SU-DHL-6 (cell line): ENCODE data around the gene MSL3B.

ENCODE experiments used
- H2AFZ ChIP-seq: fragments of 200-600 bp; sonication (generic); 2 replicates; pipeline ENCODE4 v1.6.1; 2014; ENCODE audit warnings: low read depth, mild to moderate bottlenecking, moderate library complexity, mixed read lengths, antibody characterized with exemption, low read length; ENCODE audit not compliant: severe bottlenecking
- H3F3A ChIP-seq: fragments of 200-600 bp; shearing (Covaris generic); 2 replicates; pipeline ENCODE4 v1.6.0; 2016; ENCODE audit warnings: antibody characterized with exemption, mild to moderate bottlenecking; ENCODE audit not compliant: insufficient read depth
- H3K27ac ChIP-seq: fragments of 200-600 bp; sonication (generic); 2 replicates; pipeline ENCODE4 v1.5.1; 2016; ENCODE audit warnings: low read depth, mild to moderate bottlenecking, low read length, moderate library complexity, mixed read lengths
- H3K27me3 ChIP-seq: fragments of 200-600 bp; sonication (generic), shearing (Covaris generic); 2 replicates; pipeline ENCODE4 v1.6.0; 2014; ENCODE audit warnings: mild to moderate bottlenecking, low read length
- H3K36me3 ChIP-seq: fragments of 200-600 bp; sonication (generic); 2 replicates; pipeline ENCODE4 v1.6.1; 2014; ENCODE audit warnings: mild to moderate bottlenecking, low read length, mixed read lengths
- H3K4me2 ChIP-seq: fragments of 300-600, 200-600 bp; shearing (Covaris generic), sonication (generic); 2 replicates; pipeline ENCODE4 v1.6.0; 2014; ENCODE audit warnings: low read length, low read depth, mild to moderate bottlenecking; ENCODE audit not compliant: poor library complexity, severe bottlenecking
- H3K4me3 ChIP-seq: fragments of 200-600 bp; sonication (generic); 2 replicates; pipeline ENCODE4 v1.5.1; 2014; ENCODE audit warnings: antibody characterized with exemption, low read length, mild to moderate bottlenecking, mixed read lengths; ENCODE audit not compliant: insufficient read depth, poor library complexity, severe bottlenecking
- H3K79me2 ChIP-seq: fragments of 200-600 bp; sonication (generic); 2 replicates; pipeline ENCODE4 v1.6.1; 2014; ENCODE audit warnings: mild to moderate bottlenecking, low read length, moderate library complexity; ENCODE audit not compliant: insufficient read depth
- H3K9ac ChIP-seq: fragments of 200-600 bp; sonication (generic); 2 replicates; pipeline ENCODE4 v1.7.0; 2014; ENCODE audit warnings: mild to moderate bottlenecking, low read length
- H3K9me2 ChIP-seq: fragments of 200-600 bp; sonication (generic); replicated peaks from 2 replicates; pipeline ENCODE4 v1.6.1; 2014; ENCODE audit warnings: low read length; ENCODE audit not compliant: insufficient read depth
- H3K9me3 ChIP-seq: fragments of 200-600 bp; sonication (generic); 2 replicates; pipeline ENCODE4 v1.6.1; 2014; ENCODE audit warnings: low read length, mixed read lengths; ENCODE audit not compliant: insufficient read depth
- H4K20me1 ChIP-seq: fragments of 200-600 bp; sonication (generic); 2 replicates; pipeline ENCODE4 v1.6.1; 2014; ENCODE audit warnings: low read depth, mild to moderate bottlenecking, antibody characterized with exemption, low read length, moderate library complexity, mixed read lengths
- EZH2phosphoT487 ChIP-seq: fragments of 200-600 bp; sonication (generic), shearing (Covaris generic); conservative IDR thresholded peaks from 2 replicates; pipeline ENCODE4 v1.6.1; 2018; ENCODE audit warnings: mild to moderate bottlenecking, antibody characterized with exemption, low read length, moderate library complexity, mixed read lengths
- TF ChIP-seq, protein P1 (sequence below): fragments of 200-600 bp; sonication (generic); IDR thresholded peaks from one replicate; pipeline ENCODE4 v1.5.1; 2017; ENCODE audit warnings: antibody characterized with exemption, mild to moderate bottlenecking, low read length, moderate library complexity; ENCODE audit not compliant: insufficient read depth, poor library complexity, severe bottlenecking

The MSL3B gene

GRCh38 chr2:233829193-233830110 lies 38.7 kb downstream of the MSL3B start:
- no peak overlapping the region for H3K4me2 ChIP-seq
- no peaks in the 10 kb centered on the region for H3K9me2 ChIP-seq
- H3F3A ChIP-seq: peaks cover 32% of the 10 kb centered on the region
- H2AFZ ChIP-seq: no peak overlapping the region
- no peak overlapping the region for H3K9ac ChIP-seq
- no peaks in the 10 kb centered on the region for H3K79me2 ChIP-seq
- H4K20me1 ChIP-seq: no peaks in the 10 kb centered on the region
- TF ChIP-seq, protein P1, sequence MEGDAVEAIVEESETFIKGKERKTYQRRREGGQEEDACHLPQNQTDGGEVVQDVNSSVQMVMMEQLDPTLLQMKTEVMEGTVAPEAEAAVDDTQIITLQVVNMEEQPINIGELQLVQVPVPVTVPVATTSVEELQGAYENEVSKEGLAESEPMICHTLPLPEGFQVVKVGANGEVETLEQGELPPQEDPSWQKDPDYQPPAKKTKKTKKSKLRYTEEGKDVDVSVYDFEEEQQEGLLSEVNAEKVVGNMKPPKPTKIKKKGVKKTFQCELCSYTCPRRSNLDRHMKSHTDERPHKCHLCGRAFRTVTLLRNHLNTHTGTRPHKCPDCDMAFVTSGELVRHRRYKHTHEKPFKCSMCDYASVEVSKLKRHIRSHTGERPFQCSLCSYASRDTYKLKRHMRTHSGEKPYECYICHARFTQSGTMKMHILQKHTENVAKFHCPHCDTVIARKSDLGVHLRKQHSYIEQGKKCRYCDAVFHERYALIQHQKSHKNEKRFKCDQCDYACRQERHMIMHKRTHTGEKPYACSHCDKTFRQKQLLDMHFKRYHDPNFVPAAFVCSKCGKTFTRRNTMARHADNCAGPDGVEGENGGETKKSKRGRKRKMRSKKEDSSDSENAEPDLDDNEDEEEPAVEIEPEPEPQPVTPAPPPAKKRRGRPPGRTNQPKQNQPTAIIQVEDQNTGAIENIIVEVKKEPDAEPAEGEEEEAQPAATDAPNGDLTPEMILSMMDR: no peak
- no peaks in the 10 kb centered on the region for H3K27me3 ChIP-seq
- H3K27ac ChIP-seq: no peak overlapping the region
- no peaks in the 10 kb centered on the region for H3K9me3 ChIP-seq
- H3K36me3 ChIP-seq: no peaks in the 10 kb centered on the region
- no peak overlapping the region for H3K4me3 ChIP-seq

DNA sequence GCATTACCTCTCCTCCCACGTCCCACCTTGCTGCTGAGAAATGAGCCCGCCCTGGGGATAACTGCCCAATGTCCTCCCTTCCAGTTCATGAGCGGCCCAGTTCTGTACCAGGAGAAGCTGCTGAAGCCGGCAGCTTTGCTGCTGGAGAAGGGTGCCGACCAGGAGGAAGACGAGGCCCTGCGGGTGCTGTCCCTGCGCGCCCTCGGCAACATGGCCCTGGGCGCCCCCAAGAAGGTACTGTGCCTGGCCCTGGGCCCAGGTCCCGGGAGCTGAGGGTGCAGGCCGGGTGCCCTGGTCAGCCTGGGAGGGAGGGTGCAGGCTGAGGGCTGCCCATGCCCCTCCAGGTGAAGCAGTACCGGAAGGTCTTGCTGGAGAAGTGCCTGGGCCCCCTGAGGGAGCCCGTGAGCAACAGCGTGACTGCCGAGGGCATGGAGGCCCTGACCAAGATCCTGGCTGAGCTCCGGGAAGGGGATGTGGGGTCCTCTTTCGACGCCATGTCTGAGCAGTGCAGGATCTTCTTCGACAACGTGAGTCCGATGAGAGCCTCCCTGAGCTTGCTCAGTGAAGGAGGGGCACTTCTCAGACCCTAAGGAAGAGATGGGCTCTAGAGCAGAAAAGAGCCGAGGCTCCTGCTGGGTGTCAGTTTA lies 39.5 kb downstream of the MSL3B start:
- Histone ChIP-seq H3K27me3 (no peaks in the 10 kb centered on the region), H3K9ac (no peak overlapping the region), H2AFZ (no peak overlapping the region), H3K79me2 (no peaks in the 10 kb centered on the region), H3K4me3 (no peak overlapping the region), H3K9me3 (no peaks in the 10 kb centered on the region), H3K27ac (no peak overlapping the region), H3K9me2 (no peaks in the 10 kb centered on the region), H4K20me1 (no peaks in the 10 kb centered on the region), H3K36me3 (no peaks in the 10 kb centered on the region), H3K4me2 (no peak overlapping the region), H3F3A (peaks cover 24% of the 10 kb centered on the region)
- TF ChIP-seq EZH2phosphoT487: no peak
- TF ChIP-seq, protein P1: no peak

GRCh38 chr2:233824373-233824772 lies 43.8 kb downstream of the MSL3B start:
- Histone ChIP-seq H3K36me3 (no peaks in the 10 kb centered on the region), H4K20me1 (no peaks in the 10 kb centered on the region), H3K27me3 (no peaks in the 10 kb centered on the region), H3K9me2 (no peaks in the 10 kb centered on the region), H3K4me2 (no peak overlapping the region), H3K9ac (no peak overlapping the region), H3K9me3 (no peaks in the 10 kb centered on the region), H2AFZ (no peak overlapping the region), H3K79me2 (no peaks in the 10 kb centered on the region), H3K27ac (no peak overlapping the region), H3K4me3 (no peak overlapping the region), H3F3A (no peaks in the 10 kb centered on the region)
- TF ChIP-seq, protein P1: no peak
- no peak for TF ChIP-seq EZH2phosphoT487
